Measurements from ENCODE around the gene TMEM163. TPM values are rescaled to one million over a fixed set of nuclear protein-coding genes. Genes with fewer than 3 reads are reported as not detected.

Gene TMEM163
- total RNA-seq, 1 donor from 2014 or later, result 31.9 TPM

GRCh38 chr2:134558208-134558830 lies 160.5 kb downstream of the TMEM163 start:
- Histone ChIP-seq H3K4me1 (no peaks in the 10 kb centered on the region), H3K9me3 (no peaks in the 10 kb centered on the region), H3K4me3 (no peak overlapping the region), H3K27ac (no peak overlapping the region), H3K36me3 (no peaks in the 10 kb centered on the region), H3K27me3 (ENCODE audit: low read depth) (no peaks in the 10 kb centered on the region)
- intact Hi-C loops (cut with DNase I), result no loop called here
- TF ChIP-seq CTCF (IDR thresholded peaks at IDR 0.05), result no peak
- DNase-seq (no peak), ATAC-seq (no peak)

- Histone ChIP-seq H3K27ac (no peak overlapping the region), H3K9me3 (no peaks in the 10 kb centered on the region), H3K4me1 (no peaks in the 10 kb centered on the region), H3K4me3 (no peak overlapping the region), H3K27me3 (ENCODE audit: low read depth) (no peaks in the 10 kb centered on the region), H3K36me3 (no peaks in the 10 kb centered on the region)
- DNase-seq (no peak), ATAC-seq (no peak)
- TF ChIP-seq CTCF (IDR thresholded peaks at IDR 0.05), result no peak
- intact Hi-C loops (cut with DNase I), result no loop called here
Measured at GRCh38 chr2:134555411-134555810, 163.4 kb downstream of the TMEM163 start.

- no peaks in the 10 kb centered on the region for H3K4me1 ChIP-seq
- H3K27me3 ChIP-seq (ENCODE audit: low read depth), result no peaks in the 10 kb centered on the region
- TF ChIP-seq CTCF (IDR thresholded peaks at IDR 0.05), result no peak
- H3K9me3 ChIP-seq, result no peaks in the 10 kb centered on the region
- no peak overlapping the region for H3K27ac ChIP-seq
- DNase-seq (no peak), ATAC-seq (no peak)
- intact Hi-C loops (cut with DNase I), result no loop called here
- H3K4me3 ChIP-seq, result no peak overlapping the region
- no peaks in the 10 kb centered on the region for H3K36me3 ChIP-seq
Measured at GRCh38 chr2:134553657-134554056, 165.1 kb downstream of the TMEM163 start.

GRCh38 chr2:134550566-134551164 lies 168.1 kb downstream of the TMEM163 start:
- Histone ChIP-seq H3K4me3 (no peak overlapping the region), H3K4me1 (no peaks in the 10 kb centered on the region), H3K27ac (no peak overlapping the region), H3K36me3 (no peaks in the 10 kb centered on the region), H3K27me3 (ENCODE audit: low read depth) (no peaks in the 10 kb centered on the region), H3K9me3 (no peaks in the 10 kb centered on the region)
- no peak for TF ChIP-seq CTCF (IDR thresholded peaks at IDR 0.05)
- ATAC-seq (no peak), DNase-seq (no peak)
- intact Hi-C loops (cut with DNase I), result no loop called here

GRCh38 chr2:134549104-134549503 lies 169.7 kb downstream of the TMEM163 start:
- no peak for TF ChIP-seq CTCF (IDR thresholded peaks at IDR 0.05)
- Histone ChIP-seq H3K27me3 (ENCODE audit: low read depth) (no peaks in the 10 kb centered on the region), H3K4me3 (no peak overlapping the region), H3K36me3 (no peaks in the 10 kb centered on the region), H3K9me3 (no peaks in the 10 kb centered on the region), H3K4me1 (no peaks in the 10 kb centered on the region), H3K27ac (no peak overlapping the region)
- no peak for DNase-seq
- peak; percentile 13 to 59 for ATAC-seq
- intact Hi-C loops (cut with DNase I), result no loop called here
